ENCODE results near the gene TOGARAM2.

The TOGARAM2 gene

DNA sequence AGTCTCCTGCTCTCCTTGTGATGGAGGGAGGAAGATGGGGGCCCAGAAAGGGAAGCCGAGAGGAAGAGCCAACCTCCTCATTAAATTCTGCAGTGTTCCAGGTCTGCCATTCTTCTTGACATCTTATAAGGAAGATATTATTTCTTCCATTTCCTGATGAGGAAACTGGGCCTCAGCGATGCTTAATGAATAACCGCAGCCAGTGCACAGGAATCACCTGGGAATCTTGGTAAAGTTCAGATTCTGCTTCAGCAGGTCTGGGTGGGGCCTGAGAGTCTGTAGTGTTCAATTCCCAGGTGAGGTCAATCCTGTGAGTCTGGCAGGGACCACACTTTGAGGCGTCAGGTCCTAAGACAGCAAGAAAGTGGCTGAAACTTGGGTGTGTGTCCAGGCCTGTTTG, 75.9 kb downstream of the TOGARAM2 start:
- CTCF ChIA-PET: no interaction called here
- POLR2A ChIA-PET: no interaction called here
- TF ChIP-seq FOXA1 (IDR thresholded peaks at IDR 0.05) (no peak), PKNOX1 (IDR thresholded peaks at IDR 0.05) (no peak), ZNF384 (IDR thresholded peaks at IDR 0.05) (no peak), NFRKB (IDR thresholded peaks at IDR 0.05) (no peak), CTBP1 (IDR thresholded peaks at IDR 0.05; ENCODE audit: borderline replicate concordance) (no peak), HDGF (IDR thresholded peaks at IDR 0.05; ENCODE audit: borderline replicate concordance) (no peak), BHLHE40 (IDR thresholded peaks at IDR 0.05; ENCODE audit: borderline replicate concordance) (no peak), FOXM1 (IDR thresholded peaks at IDR 0.05; ENCODE audit: borderline replicate concordance) (no peak), TARDBP (IDR thresholded peaks at IDR 0.05) (no peak), ARNT (IDR thresholded peaks at IDR 0.05) (no peak), LEF1 (IDR thresholded peaks at IDR 0.05; ENCODE audit: borderline replicate concordance) (no peak)
- DNase-seq (ENCODE audit: extremely low spot score): no peak

- POLR2A ChIA-PET: no interaction called here
- DNase-seq (ENCODE audit: extremely low spot score): no peak
- TF ChIP-seq NFRKB (IDR thresholded peaks at IDR 0.05): no peak
- CTCF ChIA-PET: no interaction called here
These were observed 78.5 kb downstream of the TOGARAM2 start for GRCh38 chr2:29059624-29060023.

GRCh38 chr2:29060441-29060840, 79.3 kb downstream of the TOGARAM2 start:
- DNase-seq (ENCODE audit: extremely low spot score): no peak
- no peak for TF ChIP-seq LEF1 (IDR thresholded peaks at IDR 0.05; ENCODE audit: borderline replicate concordance)
- TF ChIP-seq SP1 (IDR thresholded peaks at IDR 0.05): no peak
- TF ChIP-seq ELF4 (IDR thresholded peaks at IDR 0.05): no peak
- TF ChIP-seq FOXM1 (IDR thresholded peaks at IDR 0.05; ENCODE audit: borderline replicate concordance): no peak
- TF ChIP-seq L3MBTL2 (conservative IDR thresholded peaks at IDR 0.05): no peak
- no peak for TF ChIP-seq NFRKB (IDR thresholded peaks at IDR 0.05)
- TF ChIP-seq HDGF (IDR thresholded peaks at IDR 0.05; ENCODE audit: borderline replicate concordance): no peak
- TF ChIP-seq SUZ12 (IDR thresholded peaks at IDR 0.05): no peak
- ChIA-PET POLR2A (no interaction called here), CTCF (interaction anchor here (0.6 kb wide), 1 partner anchor 215 kb away, joined by 3 read pairs; no protein-coding TSS in a partner anchor)

GRCh38 chr2:29061176-29061575, 80.1 kb downstream of the TOGARAM2 start:
- no peak for DNase-seq (ENCODE audit: extremely low spot score)
- ChIA-PET CTCF (interaction anchor here (0.6 kb wide), 1 partner anchor 214 kb away, joined by 3 read pairs; no protein-coding TSS in a partner anchor), POLR2A (no interaction called here)
- TF ChIP-seq FOXK2 (IDR thresholded peaks at IDR 0.05): no peak
- no peak for TF ChIP-seq TARDBP (IDR thresholded peaks at IDR 0.05)
- TF ChIP-seq SUZ12 (IDR thresholded peaks at IDR 0.05): no peak
- no peak for TF ChIP-seq SP1 (IDR thresholded peaks at IDR 0.05)
- no peak for TF ChIP-seq ARNT (IDR thresholded peaks at IDR 0.05)
- no peak for TF ChIP-seq HDGF (IDR thresholded peaks at IDR 0.05; ENCODE audit: borderline replicate concordance)

GRCh38 chr2:29061616-29062015, 80.5 kb downstream of the TOGARAM2 start:
- ChIA-PET CTCF (no interaction called here), POLR2A (no interaction called here)
- TF ChIP-seq SP1 (IDR thresholded peaks at IDR 0.05): no peak
- no peak for TF ChIP-seq ARNT (IDR thresholded peaks at IDR 0.05)
- TF ChIP-seq NFRKB (IDR thresholded peaks at IDR 0.05): no peak
- no peak for TF ChIP-seq CTBP1 (IDR thresholded peaks at IDR 0.05; ENCODE audit: borderline replicate concordance)
- TF ChIP-seq LEF1 (IDR thresholded peaks at IDR 0.05; ENCODE audit: borderline replicate concordance): no peak
- TF ChIP-seq FOXM1 (IDR thresholded peaks at IDR 0.05; ENCODE audit: borderline replicate concordance): no peak
- no peak for TF ChIP-seq ZNF384 (IDR thresholded peaks at IDR 0.05)
- no peak for TF ChIP-seq FOXK2 (IDR thresholded peaks at IDR 0.05)
- TF ChIP-seq HDGF (IDR thresholded peaks at IDR 0.05; ENCODE audit: borderline replicate concordance): no peak
- no peak for DNase-seq (ENCODE audit: extremely low spot score)

GRCh38 chr2:29062371-29062770, 81.3 kb downstream of the TOGARAM2 start:
- no peak for TF ChIP-seq FOXM1 (IDR thresholded peaks at IDR 0.05; ENCODE audit: borderline replicate concordance)
- TF ChIP-seq LEF1 (IDR thresholded peaks at IDR 0.05; ENCODE audit: borderline replicate concordance): no peak
- no peak for TF ChIP-seq PKNOX1 (IDR thresholded peaks at IDR 0.05)
- TF ChIP-seq ZNF384 (IDR thresholded peaks at IDR 0.05): no peak
- TF ChIP-seq BHLHE40 (IDR thresholded peaks at IDR 0.05; ENCODE audit: borderline replicate concordance): no peak
- TF ChIP-seq FOXK2 (IDR thresholded peaks at IDR 0.05): no peak
- TF ChIP-seq ARNT (IDR thresholded peaks at IDR 0.05): no peak
- TF ChIP-seq NFRKB (IDR thresholded peaks at IDR 0.05): no peak
- POLR2A ChIA-PET: no interaction called here
- CTCF ChIA-PET: no interaction called here
- no peak for DNase-seq (ENCODE audit: extremely low spot score)

- TF ChIP-seq CTBP1 (IDR thresholded peaks at IDR 0.05; ENCODE audit: borderline replicate concordance): no peak
- no peak for TF ChIP-seq FOXM1 (IDR thresholded peaks at IDR 0.05; ENCODE audit: borderline replicate concordance)
- no peak for TF ChIP-seq HDGF (IDR thresholded peaks at IDR 0.05; ENCODE audit: borderline replicate concordance)
- no peak for TF ChIP-seq BHLHE40 (IDR thresholded peaks at IDR 0.05; ENCODE audit: borderline replicate concordance)
- TF ChIP-seq ELF4 (IDR thresholded peaks at IDR 0.05): no peak
- no peak for TF ChIP-seq FOXK2 (IDR thresholded peaks at IDR 0.05)
- TF ChIP-seq TARDBP (IDR thresholded peaks at IDR 0.05): no peak
- no peak for TF ChIP-seq LEF1 (IDR thresholded peaks at IDR 0.05; ENCODE audit: borderline replicate concordance)
- no peak for TF ChIP-seq PKNOX1 (IDR thresholded peaks at IDR 0.05)
- TF ChIP-seq L3MBTL2 (conservative IDR thresholded peaks at IDR 0.05): no peak
- TF ChIP-seq ARNT (IDR thresholded peaks at IDR 0.05): no peak
- no peak for TF ChIP-seq ZNF384 (IDR thresholded peaks at IDR 0.05)
- no peak for TF ChIP-seq FOXA1 (IDR thresholded peaks at IDR 0.05)
- no peak for TF ChIP-seq SP1 (IDR thresholded peaks at IDR 0.05)
- TF ChIP-seq NFRKB (IDR thresholded peaks at IDR 0.05): no peak
- TF ChIP-seq SUZ12 (IDR thresholded peaks at IDR 0.05): no peak
- ChIA-PET CTCF (no interaction called here), POLR2A (no interaction called here)
- DNase-seq (ENCODE audit: extremely low spot score): no peak
These were observed 82.0 kb downstream of the TOGARAM2 start for GRCh38 chr2:29063056-29063455.

All from HEK293T (cell line).